Activated naive CD8-positive, alpha-beta T cell treated with anti-CD3 and anti-CD28 coated beads for 36 hours (primary cell): ENCODE data around the gene CA7. TPM values are rescaled to one million over a fixed set of nuclear protein-coding genes. Genes with fewer than 3 reads are reported as not detected.

Experiments
- DNase-seq: peaks from one replicate; pipeline ENCODE4 v3.0.0; 2021
- H3K27ac Mint-ChIP-seq: one replicate; pipeline ENCODE4 v1.8.0; 2022; ENCODE audit warnings: mild to moderate bottlenecking, moderate library complexity, mixed read lengths
- H3K27me3 Mint-ChIP-seq: one replicate; pipeline ENCODE4 v1.8.0; 2022; ENCODE audit warnings: mild to moderate bottlenecking, mixed read lengths
- H3K36me3 Mint-ChIP-seq: one replicate; pipeline ENCODE4 v1.8.0; 2021; ENCODE audit warnings: mild to moderate bottlenecking, mixed read lengths
- H3K4me1 Mint-ChIP-seq: one replicate; pipeline ENCODE4 v1.8.0; 2021; ENCODE audit warnings: mixed read lengths
- H3K4me3 Mint-ChIP-seq: one replicate; pipeline ENCODE4 v1.8.0; 2022; ENCODE audit warnings: mild to moderate bottlenecking, moderate library complexity, mixed read lengths
- H3K9me3 Mint-ChIP-seq: one replicate; pipeline ENCODE4 v1.8.0; 2022; ENCODE audit warnings: mixed read lengths
- total RNA-seq, 2 experiments: library from RNA; stranded (reverse); gene quantifications; one replicate each; pipeline ENCODE4 v1.2.3, GENCODE V29; 2021

The CA7 gene
- not detected for total RNA-seq

- Mint-ChIP-seq H3K27ac (no peak within 1 kb of the TSS), H3K4me1 (peaks cover 6% of the 10 kb centered on the region), H3K9me3 (no peaks in the 10 kb centered on the region), H3K36me3 (no peaks in the 10 kb centered on the region), H3K27me3 (peaks cover 48% of the 10 kb centered on the region), H3K4me3 (peak within 1 kb of the TSS; percentile 61)
- DNase-seq, result no peak
Measured at GRCh38 chr16:66844342-66845079, at the start of gene CA7. Gene CA7, plus strand, starts transcription at chr16:66844414. Its CDS starts 74 bp downstream, at chr16:66844488.

- H3K4me1 Mint-ChIP-seq, result no peaks in the 10 kb centered on the region
- no peak for DNase-seq
- no peaks in the 10 kb centered on the region for H3K9me3 Mint-ChIP-seq
- H3K4me3 Mint-ChIP-seq, result no peak overlapping the region
- H3K27ac Mint-ChIP-seq, result no peak overlapping the region
- H3K27me3 Mint-ChIP-seq, result no peaks in the 10 kb centered on the region
- H3K36me3 Mint-ChIP-seq, result peaks cover 2% of the 10 kb centered on the region
Measured at GRCh38 chr16:66798161-66798560, 46.1 kb upstream of the CA7 start.

GRCh38 chr16:66800856-66801255 lies 43.4 kb upstream of the CA7 start:
- Mint-ChIP-seq H3K36me3 (peaks cover 14% of the 10 kb centered on the region), H3K27ac (no peak overlapping the region), H3K4me3 (no peak overlapping the region), H3K9me3 (no peaks in the 10 kb centered on the region), H3K4me1 (no peaks in the 10 kb centered on the region), H3K27me3 (no peaks in the 10 kb centered on the region)
- no peak for DNase-seq

- H3K4me1 Mint-ChIP-seq, result no peaks in the 10 kb centered on the region
- peaks cover 14% of the 10 kb centered on the region for H3K36me3 Mint-ChIP-seq
- H3K9me3 Mint-ChIP-seq, result no peaks in the 10 kb centered on the region
- no peak within 1 kb of the TSS for H3K4me3 Mint-ChIP-seq
- DNase-seq, result no peak
- no peak within 1 kb of the TSS for H3K27ac Mint-ChIP-seq
- H3K27me3 Mint-ChIP-seq, result no peaks in the 10 kb centered on the region
Measured at GRCh38 chr16:66801320-66802105, 42.7 kb upstream of the CA7 start, which contains the start of gene TERB1. Gene TERB1, minus strand, starts transcription at chr16:66801584. Its CDS starts 4,786 bp downstream, at chr16:66796798.

- Mint-ChIP-seq H3K4me1 (no peaks in the 10 kb centered on the region), H3K27ac (no peak overlapping the region), H3K36me3 (peaks cover 14% of the 10 kb centered on the region), H3K4me3 (no peak overlapping the region), H3K9me3 (no peaks in the 10 kb centered on the region), H3K27me3 (no peaks in the 10 kb centered on the region)
- no peak for DNase-seq
Measured at GRCh38 chr16:66802159-66802558, 42.1 kb upstream of the CA7 start.

- no peak for DNase-seq
- H3K27ac Mint-ChIP-seq, result no peak overlapping the region
- no peaks in the 10 kb centered on the region for H3K27me3 Mint-ChIP-seq
- H3K9me3 Mint-ChIP-seq, result no peaks in the 10 kb centered on the region
- no peaks in the 10 kb centered on the region for H3K4me1 Mint-ChIP-seq
- no peak overlapping the region for H3K4me3 Mint-ChIP-seq
- H3K36me3 Mint-ChIP-seq, result peaks cover 13% of the 10 kb centered on the region
Measured at GRCh38 chr16:66809765-66810164, 34.4 kb upstream of the CA7 start.

- no peak for DNase-seq
- Mint-ChIP-seq H3K9me3 (no peaks in the 10 kb centered on the region), H3K4me1 (no peaks in the 10 kb centered on the region), H3K27me3 (no peaks in the 10 kb centered on the region), H3K27ac (no peak overlapping the region), H3K4me3 (no peak overlapping the region), H3K36me3 (peaks cover 9% of the 10 kb centered on the region)
Measured at GRCh38 chr16:66810391-66810790, 33.8 kb upstream of the CA7 start.

GRCh38 chr16:66811043-66811442 lies 33.2 kb upstream of the CA7 start:
- no peaks in the 10 kb centered on the region for H3K9me3 Mint-ChIP-seq
- peaks cover 9% of the 10 kb centered on the region for H3K36me3 Mint-ChIP-seq
- DNase-seq, result no peak
- no peak overlapping the region for H3K27ac Mint-ChIP-seq
- no peak overlapping the region for H3K4me3 Mint-ChIP-seq
- no peaks in the 10 kb centered on the region for H3K4me1 Mint-ChIP-seq
- H3K27me3 Mint-ChIP-seq, result no peaks in the 10 kb centered on the region

GRCh38 chr16:66814734-66815133 lies 29.5 kb upstream of the CA7 start:
- Mint-ChIP-seq H3K9me3 (no peaks in the 10 kb centered on the region), H3K4me3 (no peak overlapping the region), H3K27ac (no peak overlapping the region), H3K36me3 (peaks cover 12% of the 10 kb centered on the region), H3K27me3 (no peaks in the 10 kb centered on the region), H3K4me1 (no peaks in the 10 kb centered on the region)
- no peak for DNase-seq

- Mint-ChIP-seq H3K4me3 (no peak overlapping the region), H3K9me3 (no peaks in the 10 kb centered on the region), H3K27me3 (no peaks in the 10 kb centered on the region), H3K36me3 (peaks cover 35% of the 10 kb centered on the region), H3K27ac (no peak overlapping the region), H3K4me1 (peaks cover 20% of the 10 kb centered on the region)
- no peak for DNase-seq
Measured at GRCh38 chr16:66824006-66824405, 20.2 kb upstream of the CA7 start.

GRCh38 chr16:66830422-66831404 lies 13.5 kb upstream of the CA7 start, which contains the start of gene NAE1:
Gene NAE1, minus strand, starts transcription at chr16:66830976. Its CDS starts 77 bp downstream, at chr16:66830899.
- Mint-ChIP-seq H3K36me3 (peaks cover 17% of the 10 kb centered on the region), H3K9me3 (no peaks in the 10 kb centered on the region), H3K27ac (peak within 1 kb of the TSS; percentile 65), H3K27me3 (no peaks in the 10 kb centered on the region), H3K4me3 (peak within 1 kb of the TSS; percentile 73), H3K4me1 (peaks cover 26% of the 10 kb centered on the region)
- DNase-seq, result peak; percentile 94

- Mint-ChIP-seq H3K4me1 (peaks cover 16% of the 10 kb centered on the region), H3K36me3 (peaks cover 10% of the 10 kb centered on the region), H3K9me3 (no peaks in the 10 kb centered on the region), H3K4me3 (no peak overlapping the region), H3K27me3 (no peaks in the 10 kb centered on the region), H3K27ac (no peak overlapping the region)
- DNase-seq, result no peak
Measured at GRCh38 chr16:66832190-66832589, 12.0 kb upstream of the CA7 start.

- no peak for DNase-seq
- Mint-ChIP-seq H3K27me3 (no peaks in the 10 kb centered on the region), H3K9me3 (no peaks in the 10 kb centered on the region), H3K4me1 (peaks cover 14% of the 10 kb centered on the region), H3K27ac (no peak overlapping the region), H3K4me3 (no peak overlapping the region), H3K36me3 (peaks cover 6% of the 10 kb centered on the region)
Measured at GRCh38 chr16:66832661-66833305, 11.4 kb upstream of the CA7 start.

GRCh38 chr16:66834746-66835145 lies 9.5 kb upstream of the CA7 start:
- no peak for DNase-seq
- H3K27me3 Mint-ChIP-seq, result peaks cover 14% of the 10 kb centered on the region
- H3K9me3 Mint-ChIP-seq, result no peaks in the 10 kb centered on the region
- H3K27ac Mint-ChIP-seq, result no peak overlapping the region
- no peak overlapping the region for H3K4me3 Mint-ChIP-seq
- H3K4me1 Mint-ChIP-seq, result peaks cover under 1% of the 10 kb centered on the region
- no peaks in the 10 kb centered on the region for H3K36me3 Mint-ChIP-seq
